Measurements from ENCODE around the gene PPFIBP1. TPM values are rescaled to one million over a fixed set of nuclear protein-coding genes. Genes with fewer than 3 reads are reported as not detected.

Gene PPFIBP1
- total and polyA plus RNA-seq, 2 experiments from 2014 or later = 23.9 to 38.6 TPM

DNA sequence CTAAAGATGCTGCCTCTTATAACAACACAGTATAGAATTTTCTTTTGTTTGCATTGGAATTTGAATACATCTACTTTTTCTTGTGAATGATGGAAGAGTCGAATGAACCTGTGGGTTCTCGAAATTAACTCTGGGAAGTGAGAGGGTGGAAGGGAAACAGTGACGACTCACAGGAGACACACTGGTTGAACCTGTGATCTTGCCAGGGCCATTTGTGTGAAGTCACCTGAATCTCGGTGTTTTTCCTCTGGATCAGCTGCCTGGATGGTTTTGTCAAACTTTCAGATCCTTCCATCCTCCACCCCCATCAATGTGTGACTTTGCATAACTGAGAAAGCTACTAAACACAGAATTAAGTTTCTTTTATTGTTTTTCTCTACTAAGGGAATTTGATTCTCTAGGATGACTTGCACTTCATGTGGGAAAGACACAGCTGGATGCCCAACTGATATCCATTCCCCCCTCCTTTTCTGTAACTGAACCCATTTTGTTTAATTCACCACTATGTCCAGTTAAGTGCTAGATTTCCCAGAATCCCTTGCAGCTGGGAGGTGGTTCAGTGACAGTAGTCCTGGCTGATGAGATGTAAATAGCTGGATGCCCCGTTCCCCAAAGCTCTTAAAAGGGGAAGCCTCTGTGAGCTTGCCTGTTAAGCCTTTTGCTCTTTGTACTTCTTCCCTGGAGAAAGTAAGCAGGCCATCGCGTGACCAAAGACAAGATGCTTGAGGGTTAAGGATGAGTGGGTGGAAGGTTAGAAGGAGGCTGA, 6.3 kb downstream of the PPFIBP1 start:
- H3K79me2 ChIP-seq = peaks cover 98% of the 10 kb centered on the region
- no peak overlapping the region for H3K27ac ChIP-seq
- no peaks in the 10 kb centered on the region for H3K36me3 ChIP-seq (replicated peaks; ENCODE audit: insufficient read depth, low read depth)
- H3K9me3 ChIP-seq (ENCODE audit: low read depth) = no peaks in the 10 kb centered on the region
- WGBS (ENCODE audit: low lambda C conversion rate, missing lambda C conversion rate) = 85% methylated on average over 7 of the region's 7 CpGs
- H3K4me3 ChIP-seq = no peak overlapping the region
- H3K27me3 ChIP-seq = no peaks in the 10 kb centered on the region
- no peak overlapping the region for H3K4me2 ChIP-seq
- peaks cover 6% of the 10 kb centered on the region for H4K20me1 ChIP-seq (ENCODE audit: insufficient read depth, poor library complexity, severe bottlenecking)
- H3K9me2 ChIP-seq (replicated peaks; ENCODE audit: insufficient read depth) = no peaks in the 10 kb centered on the region
- DNase-seq (ENCODE audit: low spot score) = no peak
- peaks cover 7% of the 10 kb centered on the region for H3K4me1 ChIP-seq (ENCODE audit: insufficient read depth)
- TF ChIP-seq EZH2phosphoT487 (IDR thresholded peaks at IDR 0.05; ENCODE audit: low read depth, severe bottlenecking, unreplicated experiment) (no peak), EZH2 (IDR thresholded peaks at IDR 0.05; ENCODE audit: borderline replicate concordance) (no peak), CTCF (IDR thresholded peaks at IDR 0.05; ENCODE audit: poor library complexity) (no peak)
- no peak overlapping the region for H2AFZ ChIP-seq

- no peaks in the 10 kb centered on the region for H3K36me3 ChIP-seq (replicated peaks; ENCODE audit: insufficient read depth, low read depth)
- no peak overlapping the region for H3K4me2 ChIP-seq
- no peak overlapping the region for H2AFZ ChIP-seq
- no peaks in the 10 kb centered on the region for H3K27me3 ChIP-seq
- WGBS (ENCODE audit: low lambda C conversion rate, missing lambda C conversion rate) = 84% methylated on average over 4 of the region's 4 CpGs
- no peaks in the 10 kb centered on the region for H3K9me3 ChIP-seq (ENCODE audit: low read depth)
- no peak for DNase-seq (ENCODE audit: low spot score)
- H3K4me1 ChIP-seq (ENCODE audit: insufficient read depth) = no peaks in the 10 kb centered on the region
- no peak overlapping the region for H3K4me3 ChIP-seq
- no peak overlapping the region for H3K27ac ChIP-seq
- no peak for TF ChIP-seq EZH2phosphoT487 (IDR thresholded peaks at IDR 0.05; ENCODE audit: low read depth, severe bottlenecking, unreplicated experiment)
- no peak for TF ChIP-seq CTCF (IDR thresholded peaks at IDR 0.05; ENCODE audit: poor library complexity)
- TF ChIP-seq EZH2 (IDR thresholded peaks at IDR 0.05; ENCODE audit: borderline replicate concordance) = no peak
- no peaks in the 10 kb centered on the region for H3K9me2 ChIP-seq (replicated peaks; ENCODE audit: insufficient read depth)
- H4K20me1 ChIP-seq (ENCODE audit: insufficient read depth, poor library complexity, severe bottlenecking) = peaks cover 6% of the 10 kb centered on the region
- peaks cover 98% of the 10 kb centered on the region for H3K79me2 ChIP-seq
Observed at GRCh38 chr12:27531896-27532295, 7.9 kb downstream of the PPFIBP1 start.

GRCh38 chr12:27534060-27534764, 10.2 kb downstream of the PPFIBP1 start:
- peaks cover 6% of the 10 kb centered on the region for H4K20me1 ChIP-seq (ENCODE audit: insufficient read depth, poor library complexity, severe bottlenecking)
- H3K9me3 ChIP-seq (ENCODE audit: low read depth) = no peaks in the 10 kb centered on the region
- H3K79me2 ChIP-seq = peaks cover 95% of the 10 kb centered on the region
- no peak for DNase-seq (ENCODE audit: low spot score)
- TF ChIP-seq EZH2 (IDR thresholded peaks at IDR 0.05; ENCODE audit: borderline replicate concordance) (no peak), EZH2phosphoT487 (IDR thresholded peaks at IDR 0.05; ENCODE audit: low read depth, severe bottlenecking, unreplicated experiment) (no peak), CTCF (IDR thresholded peaks at IDR 0.05; ENCODE audit: poor library complexity) (no peak)
- H3K4me1 ChIP-seq (ENCODE audit: insufficient read depth) = peaks cover 9% of the 10 kb centered on the region
- no peak overlapping the region for H3K27ac ChIP-seq
- H3K27me3 ChIP-seq = no peaks in the 10 kb centered on the region
- no peaks in the 10 kb centered on the region for H3K36me3 ChIP-seq (replicated peaks; ENCODE audit: insufficient read depth, low read depth)
- WGBS (ENCODE audit: low lambda C conversion rate, missing lambda C conversion rate) = 84% methylated on average over 6 of the region's 6 CpGs
- no peak overlapping the region for H3K4me3 ChIP-seq
- no peak overlapping the region for H2AFZ ChIP-seq
- no peak overlapping the region for H3K4me2 ChIP-seq
- no peaks in the 10 kb centered on the region for H3K9me2 ChIP-seq (replicated peaks; ENCODE audit: insufficient read depth)

Data from hepatocyte (in vitro differentiated cells).